HepG2 (cell line): ENCODE results near the gene GCC1. TPM values are rescaled to one million over a fixed set of nuclear protein-coding genes. Genes with fewer than 3 reads are reported as not detected.

Experiments
- AKAP8 ChIP-seq: sonication (generic); formaldehyde crosslinking; IDR thresholded peaks from 2 replicates; pipeline ENCODE4 v1.5.1; 2020; ENCODE audit warnings: mild to moderate bottlenecking, missing genetic modification reagents
- ATRX ChIP-seq: sonication (generic); formaldehyde crosslinking; IDR thresholded peaks from 2 replicates; pipeline ENCODE4 v1.4.0; 2020; ENCODE audit warnings: missing genetic modification reagents, borderline replicate concordance
- CAMTA2 ChIP-seq: sonication (generic); formaldehyde crosslinking; IDR thresholded peaks from 2 replicates; pipeline ENCODE4 v1.4.0; 2020; ENCODE audit warnings: mild to moderate bottlenecking, missing genetic modification reagents, borderline replicate concordance
- CCDC6 ChIP-seq: sonication (generic); formaldehyde crosslinking; IDR thresholded peaks from 2 replicates; pipeline ENCODE4 v1.8.1; 2022; ENCODE audit warnings: mild to moderate bottlenecking, missing genetic modification reagents, moderate library complexity
- FOXK1 ChIP-seq: sonication (generic); formaldehyde crosslinking; IDR thresholded peaks from 2 replicates; pipeline ENCODE4 v1.4.0; 2020; ENCODE audit warnings: low read depth, missing genetic modification reagents, borderline replicate concordance
- HNRNPH1 ChIP-seq: fragments of 200-400 bp; formaldehyde crosslinking; optimal IDR thresholded peaks from 2 replicates; pipeline ENCODE3; 2017; ENCODE audit warnings: mild to moderate bottlenecking, low read depth, low read length
- IRX3 ChIP-seq: sonication (generic); formaldehyde crosslinking; IDR thresholded peaks from 2 replicates; pipeline ENCODE4 v1.8.1; 2023; ENCODE audit warnings: mild to moderate bottlenecking, low read depth, missing genetic modification reagents, borderline replicate concordance
- JUN ChIP-seq: sonication (generic); formaldehyde crosslinking; IDR thresholded peaks from 2 replicates; pipeline ENCODE4 v1.4.0; 2020; ENCODE audit warnings: mild to moderate bottlenecking, missing genetic modification reagents
- MAF1 ChIP-seq: sonication (generic); formaldehyde crosslinking; IDR thresholded peaks from 2 replicates; pipeline ENCODE4 v1.5.0; 2020; ENCODE audit warnings: missing genetic modification reagents, borderline replicate concordance
- MEIS1 ChIP-seq: sonication (generic); formaldehyde crosslinking; IDR thresholded peaks from 2 replicates; pipeline ENCODE4 v1.9.0; 2021; ENCODE audit warnings: mild to moderate bottlenecking, missing genetic modification reagents, moderate library complexity, borderline replicate concordance
- POGZ ChIP-seq: sonication (generic); formaldehyde crosslinking; IDR thresholded peaks from 2 replicates; pipeline ENCODE4 v1.4.0; 2020; ENCODE audit warnings: mild to moderate bottlenecking, missing genetic modification reagents
- POLR2AphosphoS2 ChIP-seq: IDR thresholded peaks from 2 replicates; pipeline ENCODE4 v1.6.1; 2011; ENCODE audit warnings: low read depth, low read length, improper control_type of control experiment
- SP5 ChIP-seq: IDR thresholded peaks from 2 replicates; pipeline ENCODE4 v1.6.1; 2016; ENCODE audit warnings: low read depth, borderline replicate concordance
- SRY ChIP-seq: sonication (generic); formaldehyde crosslinking; IDR thresholded peaks from 2 replicates; pipeline ENCODE4 v1.8.0; 2022; ENCODE audit warnings: mild to moderate bottlenecking, missing genetic modification reagents
- TEAD3 ChIP-seq: optimal IDR thresholded peaks from 2 replicates; pipeline ENCODE3; 2016; ENCODE audit warnings: borderline replicate concordance
- TSC22D2 ChIP-seq: sonication (generic); formaldehyde crosslinking; IDR thresholded peaks from 2 replicates; pipeline ENCODE4 v1.5.1; 2020; ENCODE audit warnings: missing genetic modification reagents, mild to moderate bottlenecking, borderline replicate concordance
- ZFP82 ChIP-seq: sonication (generic); formaldehyde crosslinking; IDR thresholded peaks from 2 replicates; pipeline ENCODE4 v1.5.1; 2020; ENCODE audit warnings: mild to moderate bottlenecking, missing genetic modification reagents, borderline replicate concordance
- ZNF3 ChIP-seq: IDR thresholded peaks from 2 replicates; pipeline ENCODE4 v1.7.0; 2017; ENCODE audit warnings: inconsistent platforms
- ZNF33B ChIP-seq: sonication (generic); formaldehyde crosslinking; IDR thresholded peaks from 2 replicates; pipeline ENCODE4 v1.5.1; 2020; ENCODE audit warnings: mild to moderate bottlenecking, missing genetic modification reagents
- ZNF556 ChIP-seq: sonication (generic); formaldehyde crosslinking; IDR thresholded peaks from 2 replicates; pipeline ENCODE4 v1.4.0; 2020; ENCODE audit warnings: mild to moderate bottlenecking, missing genetic modification reagents, borderline replicate concordance
- ZNF570 ChIP-seq: sonication (generic); formaldehyde crosslinking; IDR thresholded peaks from 2 replicates; pipeline ENCODE4 v1.4.0; 2020; ENCODE audit warnings: mild to moderate bottlenecking, missing genetic modification reagents, borderline replicate concordance
- ZNF605 ChIP-seq: sonication (generic); formaldehyde crosslinking; IDR thresholded peaks from 2 replicates; pipeline ENCODE4 v1.8.0; 2022; ENCODE audit warnings: mild to moderate bottlenecking, missing genetic modification reagents
- ZNF615 ChIP-seq: sonication (generic); formaldehyde crosslinking; IDR thresholded peaks from 2 replicates; pipeline ENCODE4 v1.5.0; 2020; ENCODE audit warnings: mild to moderate bottlenecking, missing genetic modification reagents, borderline replicate concordance
- ZNF724P ChIP-seq: sonication (generic); formaldehyde crosslinking; IDR thresholded peaks from 2 replicates; pipeline ENCODE4 v1.8.0; 2022; ENCODE audit warnings: missing genetic modification reagents, borderline replicate concordance
- ZNF75D ChIP-seq: sonication (generic); formaldehyde crosslinking; IDR thresholded peaks from 2 replicates; pipeline ENCODE4 v1.8.1; 2023; ENCODE audit warnings: missing genetic modification reagents, mild to moderate bottlenecking, borderline replicate concordance
- ZSCAN21 ChIP-seq: sonication (generic); formaldehyde crosslinking; IDR thresholded peaks from 2 replicates; pipeline ENCODE4 v1.8.0; 2022; ENCODE audit warnings: mild to moderate bottlenecking, missing genetic modification reagents, moderate library complexity, borderline replicate concordance
- polyA plus RNA-seq, 8 experiments: library from polyadenylated mRNA; depleted of rRNA in 3 of 8; stranded (reverse) in 7 of 8; unstranded in 1 of 8; fragments of >200 nt; fragmentation: Illumina TruSeq in 4 of 8; extraction: Trizol in 4 of 8; gene quantifications; 2 replicates each; pipeline versions ENCODE4 v1.2.1 to v1.2.3, GENCODE V29; 2011 to 2016; ENCODE audit warnings: low read depth in 4 of 8, missing spikeins in 1 of 8, mixed read lengths in 1 of 8; ENCODE audit not compliant: insufficient read depth in 1 of 8
- total RNA-seq, 5 experiments: library from RNA; depleted of rRNA; stranded (reverse); fragments of >200 nt; fragmentation: Illumina TruSeq; extraction: Trizol; gene quantifications; 2 replicates each; pipeline ENCODE4 v1.2.3, GENCODE V29; 2016; ENCODE audit warnings: low read depth in 1 of 5
- TF ChIP-seq, protein P1 (sequence below): sonication (generic); formaldehyde crosslinking; IDR thresholded peaks from 2 replicates; pipeline ENCODE4 v1.4.0; 2020; ENCODE audit warnings: missing genetic modification reagents
- TF ChIP-seq, protein P2 (sequence below): sonication (generic); formaldehyde crosslinking; IDR thresholded peaks from 2 replicates; pipeline ENCODE4 v1.4.0; 2020; ENCODE audit warnings: missing genetic modification reagents, mild to moderate bottlenecking, borderline replicate concordance

Gene GCC1
- total and polyA plus RNA-seq, 2 of the 13 experiments (the other 11 are each of a cell fraction or from before 2014, with no cell fraction given) = 2.5 to 15.3 TPM

DNA sequence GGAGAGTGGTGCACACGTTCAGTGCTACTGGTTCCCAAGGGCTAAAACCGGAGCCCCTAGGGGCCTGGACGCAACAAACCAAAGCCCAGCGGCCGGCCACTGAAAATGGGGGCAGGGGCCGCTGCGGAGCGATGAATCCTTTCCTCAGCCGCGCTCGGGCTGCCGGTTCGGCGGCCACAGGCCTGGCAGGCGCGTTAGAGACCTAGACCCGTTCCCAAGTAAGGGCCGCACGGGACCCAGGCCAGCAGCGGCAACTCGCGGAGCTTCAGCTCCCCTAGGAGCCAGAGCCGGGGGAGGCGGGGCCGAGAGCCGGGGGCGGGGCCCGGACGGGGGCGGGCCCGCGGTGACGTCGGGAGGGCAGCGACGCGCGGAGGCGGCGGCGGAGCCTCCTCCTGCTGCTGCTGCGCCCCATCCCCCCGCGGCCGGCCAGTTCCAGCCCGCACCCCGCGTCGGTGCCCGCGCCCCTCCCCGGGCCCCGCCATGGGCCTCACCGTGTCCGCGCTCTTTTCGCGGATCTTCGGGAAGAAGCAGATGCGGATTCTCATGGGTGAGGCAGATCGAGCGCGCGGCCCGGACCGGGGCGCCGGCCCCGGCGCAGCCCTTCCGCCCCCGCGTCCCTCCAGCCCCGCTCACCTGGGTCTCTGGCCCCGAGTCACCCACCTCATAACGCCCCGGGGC is 2.8 kb upstream of the GCC1 start, which contains the start of gene ARF5 (continued):
- no peak for TF ChIP-seq ATRX (CRISPR knock-in tag)
- TF ChIP-seq MAF1 (CRISPR knock-in tag) = no peak
- peak; percentile 84 for TF ChIP-seq SRY (CRISPR knock-in tag)
- TF ChIP-seq, protein P1, sequence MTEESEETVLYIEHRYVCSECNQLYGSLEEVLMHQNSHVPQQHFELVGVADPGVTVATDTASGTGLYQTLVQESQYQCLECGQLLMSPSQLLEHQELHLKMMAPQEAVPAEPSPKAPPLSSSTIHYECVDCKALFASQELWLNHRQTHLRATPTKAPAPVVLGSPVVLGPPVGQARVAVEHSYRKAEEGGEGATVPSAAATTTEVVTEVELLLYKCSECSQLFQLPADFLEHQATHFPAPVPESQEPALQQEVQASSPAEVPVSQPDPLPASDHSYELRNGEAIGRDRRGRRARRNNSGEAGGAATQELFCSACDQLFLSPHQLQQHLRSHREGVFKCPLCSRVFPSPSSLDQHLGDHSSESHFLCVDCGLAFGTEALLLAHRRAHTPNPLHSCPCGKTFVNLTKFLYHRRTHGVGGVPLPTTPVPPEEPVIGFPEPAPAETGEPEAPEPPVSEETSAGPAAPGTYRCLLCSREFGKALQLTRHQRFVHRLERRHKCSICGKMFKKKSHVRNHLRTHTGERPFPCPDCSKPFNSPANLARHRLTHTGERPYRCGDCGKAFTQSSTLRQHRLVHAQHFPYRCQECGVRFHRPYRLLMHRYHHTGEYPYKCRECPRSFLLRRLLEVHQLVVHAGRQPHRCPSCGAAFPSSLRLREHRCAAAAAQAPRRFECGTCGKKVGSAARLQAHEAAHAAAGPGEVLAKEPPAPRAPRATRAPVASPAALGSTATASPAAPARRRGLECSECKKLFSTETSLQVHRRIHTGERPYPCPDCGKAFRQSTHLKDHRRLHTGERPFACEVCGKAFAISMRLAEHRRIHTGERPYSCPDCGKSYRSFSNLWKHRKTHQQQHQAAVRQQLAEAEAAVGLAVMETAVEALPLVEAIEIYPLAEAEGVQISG = peak; percentile 20
- TF ChIP-seq IRX3 (CRISPR knock-in tag) = no peak
- no peak for TF ChIP-seq ZNF75D (CRISPR knock-in tag)
- no peak for TF ChIP-seq JUN (CRISPR knock-in tag)
- peak; percentile 35 for TF ChIP-seq TEAD3 (CRISPR knock-in tag)
- TF ChIP-seq ZNF3 = no peak
- TF ChIP-seq POGZ (CRISPR knock-in tag) = peak; percentile 53; the same call in 1 of the 2 replicates
- TF ChIP-seq ZNF33B (CRISPR knock-in tag) = no peak
- no peak; the same call in 1 of the 2 replicates for TF ChIP-seq ZNF605 (CRISPR knock-in tag)
- TF ChIP-seq, protein P2, sequence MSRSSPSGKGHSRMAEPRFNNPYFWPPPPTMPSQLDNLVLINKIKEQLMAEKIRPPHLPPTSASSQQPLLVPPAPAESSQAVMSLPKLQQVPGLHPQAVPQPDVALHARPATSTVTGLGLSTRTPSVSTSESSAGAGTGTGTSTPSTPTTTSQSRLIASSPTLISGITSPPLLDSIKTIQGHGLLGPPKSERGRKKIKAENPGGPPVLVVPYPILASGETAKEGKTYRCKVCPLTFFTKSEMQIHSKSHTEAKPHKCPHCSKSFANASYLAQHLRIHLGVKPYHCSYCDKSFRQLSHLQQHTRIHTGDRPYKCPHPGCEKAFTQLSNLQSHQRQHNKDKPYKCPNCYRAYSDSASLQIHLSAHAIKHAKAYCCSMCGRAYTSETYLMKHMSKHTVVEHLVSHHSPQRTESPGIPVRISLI (CRISPR knock-in tag) = no peak
- no peak for TF ChIP-seq FOXK1 (CRISPR knock-in tag)
- TF ChIP-seq ZFP82 = no peak
- TF ChIP-seq ZNF556 (CRISPR knock-in tag) = 0 out of 2 replicates have a peak, but pooled peaks have one; percentile 21
- TF ChIP-seq ZNF724P = no peak
- no peak for TF ChIP-seq AKAP8 (CRISPR knock-in tag)
- 0 out of 2 replicates have a peak, but pooled peaks have one; percentile 33 for TF ChIP-seq CAMTA2
- TF ChIP-seq TSC22D2 = no peak
- no peak for TF ChIP-seq POLR2AphosphoS2
- no peak for TF ChIP-seq HNRNPH1
- no peak for TF ChIP-seq MEIS1 (CRISPR knock-in tag)
- no peak for TF ChIP-seq ZNF570 (CRISPR knock-in tag)
- peak; percentile 43 for TF ChIP-seq SP5 (CRISPR knock-in tag)
- no peak for TF ChIP-seq ZNF615
- peak; percentile 39; the same call in 1 of the 2 replicates for TF ChIP-seq ZSCAN21
- no peak for TF ChIP-seq CCDC6
